ENCODE data around the gene ITGAX.

DNA sequence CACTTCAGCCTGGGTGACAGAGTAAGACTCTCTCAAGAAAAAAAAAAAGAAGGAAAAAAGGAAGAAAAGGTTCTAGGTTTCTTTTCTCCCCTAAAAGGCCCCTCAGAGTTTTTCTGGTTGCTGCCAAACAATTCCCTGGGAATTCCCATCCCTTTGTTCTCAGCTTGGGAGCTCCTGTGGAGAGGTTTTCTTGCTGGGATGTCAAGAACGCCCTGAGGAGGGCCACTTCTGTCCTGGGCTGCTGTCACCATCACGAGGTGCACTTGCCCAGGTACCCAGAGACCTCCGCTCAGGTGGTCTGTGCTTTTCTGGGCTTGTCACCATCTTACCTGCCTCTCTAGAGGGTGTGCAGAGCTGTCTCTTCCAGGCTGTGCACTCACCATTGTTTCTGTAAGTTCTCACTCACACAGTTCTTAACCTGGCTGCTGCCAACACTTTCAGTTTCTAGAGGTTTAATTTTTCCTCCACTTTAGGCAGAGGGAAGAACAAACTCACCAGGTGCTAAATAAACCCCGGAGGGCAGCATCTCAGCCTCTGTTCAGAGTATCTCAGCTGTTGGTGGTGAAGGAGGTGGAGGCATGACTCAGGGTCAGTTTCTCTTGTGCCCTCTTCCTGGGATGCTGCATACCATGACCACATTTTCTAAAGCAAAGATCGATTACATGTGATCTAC lies 75.5 kb downstream of the ITGAX start:
- TF ChIP-seq, protein P1, sequence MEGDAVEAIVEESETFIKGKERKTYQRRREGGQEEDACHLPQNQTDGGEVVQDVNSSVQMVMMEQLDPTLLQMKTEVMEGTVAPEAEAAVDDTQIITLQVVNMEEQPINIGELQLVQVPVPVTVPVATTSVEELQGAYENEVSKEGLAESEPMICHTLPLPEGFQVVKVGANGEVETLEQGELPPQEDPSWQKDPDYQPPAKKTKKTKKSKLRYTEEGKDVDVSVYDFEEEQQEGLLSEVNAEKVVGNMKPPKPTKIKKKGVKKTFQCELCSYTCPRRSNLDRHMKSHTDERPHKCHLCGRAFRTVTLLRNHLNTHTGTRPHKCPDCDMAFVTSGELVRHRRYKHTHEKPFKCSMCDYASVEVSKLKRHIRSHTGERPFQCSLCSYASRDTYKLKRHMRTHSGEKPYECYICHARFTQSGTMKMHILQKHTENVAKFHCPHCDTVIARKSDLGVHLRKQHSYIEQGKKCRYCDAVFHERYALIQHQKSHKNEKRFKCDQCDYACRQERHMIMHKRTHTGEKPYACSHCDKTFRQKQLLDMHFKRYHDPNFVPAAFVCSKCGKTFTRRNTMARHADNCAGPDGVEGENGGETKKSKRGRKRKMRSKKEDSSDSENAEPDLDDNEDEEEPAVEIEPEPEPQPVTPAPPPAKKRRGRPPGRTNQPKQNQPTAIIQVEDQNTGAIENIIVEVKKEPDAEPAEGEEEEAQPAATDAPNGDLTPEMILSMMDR (conservative IDR thresholded peaks at IDR 0.05; ENCODE audit: low read length): no peak
- no peak for TF ChIP-seq EZH2phosphoT487 (IDR thresholded peaks at IDR 0.05; ENCODE audit: borderline replicate concordance, low read depth, low read length)
